DLD1 (cell line): Measurements from ENCODE around the gene KIF24.
"Not testable (repeated sequence)": the region's sequence is repeated elsewhere in the genome, so short reads cannot be mapped to it uniquely, and the experiment has no call there.

Experiments used
- in situ Hi-C: cut with HindIII; loops from 2 replicates; pipeline ENCODE4 v1.10.0; 2017; ENCODE audit warnings: low sequenced_read_pairs

The KIF24 gene

GRCh38 chr9:34328500-34328986 is 525 bp downstream of the KIF24 start:
- in situ Hi-C loops = no loop called here

- in situ Hi-C loops = no loop called here
Measured at GRCh38 chr9:34326690-34327089, 2.4 kb downstream of the KIF24 start.

- in situ Hi-C loops = no loop called here
Measured at GRCh38 chr9:34322899-34323591, 6.0 kb downstream of the KIF24 start.

- in situ Hi-C loops = no loop called here
Measured at GRCh38 chr9:34321451-34321850, 7.6 kb downstream of the KIF24 start.

- in situ Hi-C loops = no loop called here
Measured at GRCh38 chr9:34318163-34318790, 10.8 kb downstream of the KIF24 start.

- in situ Hi-C loops = no loop called here
Measured at GRCh38 chr9:34317436-34317835, 11.6 kb downstream of the KIF24 start.

- in situ Hi-C loops = no loop called here
Measured at GRCh38 chr9:34311499-34312185, 17.4 kb downstream of the KIF24 start.

- in situ Hi-C loops = no loop called here
Measured at GRCh38 chr9:34310215-34310614, 18.9 kb downstream of the KIF24 start.

GRCh38 chr9:34308316-34308715 is 20.8 kb downstream of the KIF24 start:
- in situ Hi-C loops = not testable (repeated sequence)

GRCh38 chr9:34301064-34301463 is 28.0 kb downstream of the KIF24 start:
- in situ Hi-C loops = not testable (repeated sequence)

GRCh38 chr9:34292552-34292951 is 36.5 kb downstream of the KIF24 start:
- in situ Hi-C loops = no loop called here

GRCh38 chr9:34291423-34291822 is 37.6 kb downstream of the KIF24 start:
- in situ Hi-C loops = no loop called here

- in situ Hi-C loops = no loop called here
Measured at GRCh38 chr9:34291023-34291422, 38.0 kb downstream of the KIF24 start.

GRCh38 chr9:34289159-34289558 is 39.9 kb downstream of the KIF24 start:
- in situ Hi-C loops = no loop called here

- in situ Hi-C loops = no loop called here
Measured at GRCh38 chr9:34282096-34282495, 47.0 kb downstream of the KIF24 start.

- in situ Hi-C loops = no loop called here
Measured at GRCh38 chr9:34279411-34279810, 49.7 kb downstream of the KIF24 start.
